ENCODE data around the gene TSPAN11.
A peak's percentile ranks its signal among the peaks of the same experiment; 100 is the strongest.

TSPAN11 gene

GRCh38 chr12:30914986-30915591 lies 11.5 kb upstream of the TSPAN11 start:
- Histone ChIP-seq H3K9ac (ENCODE audit: low read depth, low read length, poor library complexity) (no peak overlapping the region), H2AK5ac (ENCODE audit: low read depth, low read length) (no peak overlapping the region), H3K18ac (ENCODE audit: low read length) (no peak overlapping the region), H3K4me1 (ENCODE audit: control insufficient read depth in 2 of 2, insufficient read depth in 1 of 2, low read depth in 1 of 2, low read length in 2 of 2) (peaks cover 2 to 5% of the 10 kb centered on the region in 2 donors), H3K4me3 (ENCODE audit: low read length in 2 of 2) (no peak overlapping the region), H3K27me3 (ENCODE audit: control insufficient read depth in 3 of 3, insufficient read depth in 3 of 3, low read depth in 1 of 3, low read length in 3 of 3) (peaks cover 0 to 11% (median 0%) of the 10 kb centered on the region in 3 experiments), H3K27ac (replicated peaks; ENCODE audit: low read length) (no peak overlapping the region), H3K4me2 (ENCODE audit: insufficient read depth, low read length, poor library complexity, severe bottlenecking) (no peak overlapping the region), H2BK120ac (ENCODE audit: low read depth, low read length) (no peak overlapping the region), H4K8ac (ENCODE audit: low read depth, low read length) (no peak overlapping the region), H2BK15ac (ENCODE audit: low read length) (no peak overlapping the region), H3K14ac (ENCODE audit: low read length) (no peak overlapping the region), H2AFZ (ENCODE audit: low read length) (no peak overlapping the region), H3K4ac (ENCODE audit: low read length) (no peak overlapping the region), H2BK12ac (ENCODE audit: low read length) (no peak overlapping the region), H2BK5ac (ENCODE audit: low read length) (no peak overlapping the region), H3K79me1 (ENCODE audit: low read depth, low read length) (no peaks in the 10 kb centered on the region), H4K91ac (ENCODE audit: low read depth, low read length, poor library complexity) (no peak overlapping the region), H3K23ac (ENCODE audit: low read depth, low read length, poor library complexity) (no peak overlapping the region), H3K36me3 (replicated peaks in 1 of 2; ENCODE audit: control insufficient read depth in 2 of 2, insufficient read depth in 2 of 2, low read length in 2 of 2) (no peaks in the 10 kb centered on the region), H3K9me3 (replicated peaks in 1 of 2; ENCODE audit: control insufficient read depth in 2 of 2, insufficient read depth in 1 of 2, low read depth in 1 of 2, low read length in 2 of 2) (no peaks in the 10 kb centered on the region)
- whole genome bisulfite sequencing, 2 donors (ENCODE audit: extremely low coverage in 2 of 2, insufficient read length in 2 of 2, insufficient replicate concordance in 1 of 2): no CpG with 5 or more reads among the region's 9 CpGs
- no peak for DNase-seq (ENCODE audit: low spot score)

- H3K4me1 ChIP-seq (ENCODE audit: control insufficient read depth in 2 of 2, insufficient read depth in 1 of 2, low read depth in 1 of 2, low read length in 2 of 2): peaks cover 13 to 19% of the 10 kb centered on the region in 2 donors
- no peak overlapping the region for H2BK120ac ChIP-seq (ENCODE audit: low read depth, low read length)
- H3K27me3 ChIP-seq (ENCODE audit: control insufficient read depth in 3 of 3, insufficient read depth in 3 of 3, low read depth in 1 of 3, low read length in 3 of 3): peaks cover 0 to 15% (median 0%) of the 10 kb centered on the region in 3 experiments
- H3K18ac ChIP-seq (ENCODE audit: low read length): no peak overlapping the region
- H3K14ac ChIP-seq (ENCODE audit: low read length): no peak overlapping the region
- WGBS, 2 donors (ENCODE audit: extremely low coverage in 2 of 2, insufficient read length in 2 of 2, insufficient replicate concordance in 1 of 2): no CpG with 5 or more reads among the region's 1 CpG
- no peak for DNase-seq (ENCODE audit: low spot score)
- no peak overlapping the region for H2AFZ ChIP-seq (ENCODE audit: low read length)
- H3K36me3 ChIP-seq (replicated peaks in 1 of 2; ENCODE audit: control insufficient read depth in 2 of 2, insufficient read depth in 2 of 2, low read length in 2 of 2): no peaks in the 10 kb centered on the region
- H3K27ac ChIP-seq (replicated peaks; ENCODE audit: low read length): no peak overlapping the region
- no peak overlapping the region for H4K91ac ChIP-seq (ENCODE audit: low read depth, low read length, poor library complexity)
- no peak overlapping the region for H3K4me3 ChIP-seq (ENCODE audit: low read length in 2 of 2)
- no peak overlapping the region for H2BK15ac ChIP-seq (ENCODE audit: low read length)
- H4K8ac ChIP-seq (ENCODE audit: low read depth, low read length): no peak overlapping the region
- peaks cover 7% of the 10 kb centered on the region for H3K79me1 ChIP-seq (ENCODE audit: low read depth, low read length)
- H3K4ac ChIP-seq (ENCODE audit: low read length): no peak overlapping the region
- no peaks in the 10 kb centered on the region for H3K9me3 ChIP-seq (replicated peaks in 1 of 2; ENCODE audit: control insufficient read depth in 2 of 2, insufficient read depth in 1 of 2, low read depth in 1 of 2, low read length in 2 of 2)
- no peak overlapping the region for H3K4me2 ChIP-seq (ENCODE audit: insufficient read depth, low read length, poor library complexity, severe bottlenecking)
- H3K9ac ChIP-seq (ENCODE audit: low read depth, low read length, poor library complexity): no peak overlapping the region
- H2AK5ac ChIP-seq (ENCODE audit: low read depth, low read length): no peak overlapping the region
- no peak overlapping the region for H3K23ac ChIP-seq (ENCODE audit: low read depth, low read length, poor library complexity)
- H2BK12ac ChIP-seq (ENCODE audit: low read length): no peak overlapping the region
- no peak overlapping the region for H2BK5ac ChIP-seq (ENCODE audit: low read length)
Observed at GRCh38 chr12:30923057-30923456, 3.5 kb upstream of the TSPAN11 start.

- Histone ChIP-seq H3K4me3 (ENCODE audit: low read length in 2 of 2) (peak overlapping the region; percentile 55 to 78), H3K4me2 (ENCODE audit: insufficient read depth, low read length, poor library complexity, severe bottlenecking) (peak overlapping the region; percentile 63), H3K9ac (ENCODE audit: low read depth, low read length, poor library complexity) (no peak overlapping the region), H4K8ac (ENCODE audit: low read depth, low read length) (no peak overlapping the region), H3K9me3 (replicated peaks in 1 of 2; ENCODE audit: control insufficient read depth in 2 of 2, insufficient read depth in 1 of 2, low read depth in 1 of 2, low read length in 2 of 2) (no peaks in the 10 kb centered on the region), H3K27ac (replicated peaks; ENCODE audit: low read length) (no peak overlapping the region), H2BK12ac (ENCODE audit: low read length) (no peak overlapping the region), H3K23ac (ENCODE audit: low read depth, low read length, poor library complexity) (no peak overlapping the region), H3K36me3 (replicated peaks in 1 of 2; ENCODE audit: control insufficient read depth in 2 of 2, insufficient read depth in 2 of 2, low read length in 2 of 2) (peaks cover 0 to 2% of the 10 kb centered on the region in 2 donors), H2BK15ac (ENCODE audit: low read length) (no peak overlapping the region), H3K4ac (ENCODE audit: low read length) (no peak overlapping the region), H2BK120ac (ENCODE audit: low read depth, low read length) (no peak overlapping the region), H3K18ac (ENCODE audit: low read length) (peak overlapping the region; percentile 82), H2AFZ (ENCODE audit: low read length) (peak overlapping the region; percentile 92), H3K27me3 (ENCODE audit: control insufficient read depth in 3 of 3, insufficient read depth in 3 of 3, low read depth in 1 of 3, low read length in 3 of 3) (peaks cover 0 to 15% (median 0%) of the 10 kb centered on the region in 3 experiments), H3K4me1 (ENCODE audit: control insufficient read depth in 2 of 2, insufficient read depth in 1 of 2, low read depth in 1 of 2, low read length in 2 of 2) (peaks cover 15 to 24% of the 10 kb centered on the region in 2 donors), H4K91ac (ENCODE audit: low read depth, low read length, poor library complexity) (no peak overlapping the region), H2BK5ac (ENCODE audit: low read length) (no peak overlapping the region), H3K79me1 (ENCODE audit: low read depth, low read length) (peaks cover 10% of the 10 kb centered on the region), H3K14ac (ENCODE audit: low read length) (no peak overlapping the region), H2AK5ac (ENCODE audit: low read depth, low read length) (no peak overlapping the region)
- no CpG with 5 or more reads among the region's 11 CpGs for WGBS, 2 donors (ENCODE audit: extremely low coverage in 2 of 2, insufficient read length in 2 of 2, insufficient replicate concordance in 1 of 2)
- DNase-seq (ENCODE audit: low spot score): no peak
Observed at GRCh38 chr12:30925607-30926242, 823 bp upstream of the TSPAN11 start.

- Histone ChIP-seq H4K8ac (ENCODE audit: low read depth, low read length) (no peak overlapping the region), H3K14ac (ENCODE audit: low read length) (no peak overlapping the region), H3K4me2 (ENCODE audit: insufficient read depth, low read length, poor library complexity, severe bottlenecking) (peak overlapping the region; percentile 63), H3K27ac (replicated peaks; ENCODE audit: low read length) (no peak overlapping the region), H3K27me3 (ENCODE audit: control insufficient read depth in 3 of 3, insufficient read depth in 3 of 3, low read depth in 1 of 3, low read length in 3 of 3) (peaks cover 0 to 12% (median 0%) of the 10 kb centered on the region in 3 experiments), H2BK5ac (ENCODE audit: low read length) (peak overlapping the region; percentile 15), H2BK120ac (ENCODE audit: low read depth, low read length) (no peak overlapping the region), H3K9me3 (replicated peaks in 1 of 2; ENCODE audit: control insufficient read depth in 2 of 2, insufficient read depth in 1 of 2, low read depth in 1 of 2, low read length in 2 of 2) (no peaks in the 10 kb centered on the region), H3K18ac (ENCODE audit: low read length) (peak overlapping the region; percentile 53), H3K4ac (ENCODE audit: low read length) (no peak overlapping the region), H4K91ac (ENCODE audit: low read depth, low read length, poor library complexity) (no peak overlapping the region), H3K36me3 (replicated peaks in 1 of 2; ENCODE audit: control insufficient read depth in 2 of 2, insufficient read depth in 2 of 2, low read length in 2 of 2) (peaks cover 0 to 2% of the 10 kb centered on the region in 2 donors), H3K4me1 (ENCODE audit: control insufficient read depth in 2 of 2, insufficient read depth in 1 of 2, low read depth in 1 of 2, low read length in 2 of 2) (peaks cover 15 to 24% of the 10 kb centered on the region in 2 donors), H3K79me1 (ENCODE audit: low read depth, low read length) (peaks cover 10% of the 10 kb centered on the region), H2AFZ (ENCODE audit: low read length) (peak overlapping the region; percentile 92), H3K9ac (ENCODE audit: low read depth, low read length, poor library complexity) (peak overlapping the region; percentile 75), H2BK12ac (ENCODE audit: low read length) (no peak overlapping the region), H3K4me3 (ENCODE audit: low read length in 2 of 2) (peak overlapping the region; percentile 55 to 78), H3K23ac (ENCODE audit: low read depth, low read length, poor library complexity) (no peak overlapping the region), H2AK5ac (ENCODE audit: low read depth, low read length) (peak overlapping the region; percentile 46), H2BK15ac (ENCODE audit: low read length) (peak overlapping the region; percentile 86)
- DNase-seq (ENCODE audit: low spot score): no peak
- WGBS, 2 donors (ENCODE audit: extremely low coverage in 2 of 2, insufficient read length in 2 of 2, insufficient replicate concordance in 1 of 2): no CpG with 5 or more reads among the region's 7 CpGs
Observed at GRCh38 chr12:30927222-30927611, 669 bp downstream of the TSPAN11 start.

Data from neuronal stem cell (in vitro differentiated cells).